ENCODE results near the gene MIA2.
A peak's percentile ranks its signal among the peaks of the same experiment; 100 is the strongest.
"Not testable (repeated sequence)": the region's sequence is repeated elsewhere in the genome, so short reads cannot be mapped to it uniquely, and the experiment has no call there.

Gene MIA2

DNA sequence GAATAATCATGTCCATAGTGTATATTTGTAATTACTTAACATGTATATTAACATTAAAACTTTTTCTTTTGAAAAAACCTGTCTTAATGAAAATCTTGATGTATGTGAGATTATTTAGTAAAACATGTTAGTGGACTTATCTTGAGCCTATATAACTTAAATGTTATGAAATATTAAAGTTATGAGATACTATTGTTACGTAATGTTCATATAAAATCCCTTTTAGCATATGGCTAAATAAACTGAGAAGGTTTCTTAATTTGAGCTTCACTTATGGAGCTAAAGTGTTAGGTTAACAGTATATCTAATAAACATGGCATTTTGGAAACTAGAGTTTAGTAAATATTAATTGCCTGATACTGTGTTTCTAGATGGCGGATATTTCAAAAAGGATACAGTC is 59.9 kb downstream of the MIA2 start:
- no peak overlapping the region for H3K4me3 ChIP-seq (ENCODE audit: control insufficient read depth, low read depth, low read length)
- no peak for TF ChIP-seq CTCF (conservative IDR thresholded peaks at IDR 0.05; ENCODE audit: control insufficient read depth, insufficient read depth, low read depth, low read length)
- DNase-seq (ENCODE audit: low read depth): no peak

DNA sequence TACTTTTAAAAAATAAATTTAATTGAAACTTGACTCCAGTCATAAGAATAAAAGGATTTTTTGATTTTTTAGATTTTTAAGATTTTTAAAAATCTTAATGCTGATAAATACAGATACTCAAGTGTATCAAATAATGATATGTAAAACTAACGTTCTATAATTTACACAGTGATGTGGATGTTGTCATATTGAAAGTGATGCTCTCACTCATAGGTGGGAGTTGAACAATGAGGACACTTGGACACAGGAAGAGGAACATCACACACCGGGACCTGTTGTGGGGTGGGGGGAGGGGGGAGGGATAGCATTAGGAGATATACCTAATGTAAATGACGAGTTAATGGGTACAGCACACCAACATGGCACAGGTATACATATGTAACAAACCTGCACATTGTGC is 66.7 kb downstream of the MIA2 start:
- not testable (repeated sequence) for H3K4me3 ChIP-seq (ENCODE audit: control insufficient read depth, low read depth, low read length); DNase-seq (ENCODE audit: low read depth)

- DNase-seq (ENCODE audit: low read depth): peak; percentile 4
- no peak overlapping the region for H3K4me3 ChIP-seq (ENCODE audit: control insufficient read depth, low read depth, low read length)
- TF ChIP-seq CTCF (conservative IDR thresholded peaks at IDR 0.05; ENCODE audit: control insufficient read depth, insufficient read depth, low read depth, low read length): no peak
Measured at GRCh38 chr14:39302124-39302810, 68.6 kb downstream of the MIA2 start.

DNA sequence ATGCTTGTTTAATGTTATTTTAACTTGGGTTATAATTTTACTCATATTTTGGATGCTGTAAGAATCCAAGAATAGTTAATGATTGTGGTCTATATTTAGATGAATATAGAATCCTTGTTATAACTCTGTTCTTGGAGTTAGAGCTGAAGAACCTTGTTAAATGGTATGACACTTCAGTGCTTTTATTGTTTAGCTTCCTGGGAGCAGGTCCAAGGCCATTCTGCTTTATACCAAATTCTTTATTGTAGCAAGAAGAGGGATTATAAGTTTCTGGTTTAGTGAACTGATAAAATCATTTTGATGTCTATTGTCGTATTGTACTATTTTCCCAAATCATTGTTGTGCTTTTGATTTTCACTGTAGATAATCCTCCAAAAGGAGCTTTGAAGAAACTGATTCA is 69.4 kb downstream of the MIA2 start:
- no peak for TF ChIP-seq CTCF (conservative IDR thresholded peaks at IDR 0.05; ENCODE audit: control insufficient read depth, insufficient read depth, low read depth, low read length)

DNA sequence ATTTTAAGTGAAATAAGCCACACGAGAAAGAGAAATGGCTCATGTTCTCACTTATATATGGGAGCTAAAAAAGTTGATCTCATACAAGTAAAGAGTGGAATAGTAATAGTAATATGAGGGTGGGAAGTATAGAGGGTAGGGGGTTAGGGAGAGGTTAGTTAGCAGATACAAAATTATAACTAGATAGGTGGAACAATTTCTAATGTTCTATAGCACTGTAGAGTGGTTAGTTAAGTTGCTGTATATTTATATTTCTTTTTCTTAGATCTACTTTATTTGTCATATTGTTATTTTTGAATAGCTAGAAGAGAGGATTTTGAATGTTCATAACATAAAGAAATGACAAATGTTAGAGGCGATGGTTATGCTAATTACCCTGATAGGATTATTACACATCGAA is 74.1 kb downstream of the MIA2 start:
- no peak overlapping the region for H3K4me3 ChIP-seq (ENCODE audit: control insufficient read depth, low read depth, low read length)
- TF ChIP-seq CTCF (conservative IDR thresholded peaks at IDR 0.05; ENCODE audit: control insufficient read depth, insufficient read depth, low read depth, low read length): no peak
- no peak for DNase-seq (ENCODE audit: low read depth)

More for the DNA sequence above, 69.4 kb downstream of the MIA2 start:
- DNase-seq (ENCODE audit: low read depth): no peak
- no peak overlapping the region for H3K4me3 ChIP-seq (ENCODE audit: control insufficient read depth, low read depth, low read length)

- DNase-seq (ENCODE audit: low read depth): no peak
- TF ChIP-seq CTCF (conservative IDR thresholded peaks at IDR 0.05; ENCODE audit: control insufficient read depth, insufficient read depth, low read depth, low read length): no peak
- H3K4me3 ChIP-seq (ENCODE audit: control insufficient read depth, low read depth, low read length): no peak overlapping the region
Measured at GRCh38 chr14:39310051-39310450, 76.3 kb downstream of the MIA2 start.

GRCh38 chr14:39315859-39316444 is 82.2 kb downstream of the MIA2 start:
- no peak for TF ChIP-seq CTCF (conservative IDR thresholded peaks at IDR 0.05; ENCODE audit: control insufficient read depth, insufficient read depth, low read depth, low read length)
- no peak for DNase-seq (ENCODE audit: low read depth)
- H3K4me3 ChIP-seq (ENCODE audit: control insufficient read depth, low read depth, low read length): no peak overlapping the region

All from fibroblast of mammary gland (primary cell).